ENCODE measurements around the gene ATP1A1.

The ATP1A1 gene

DNA sequence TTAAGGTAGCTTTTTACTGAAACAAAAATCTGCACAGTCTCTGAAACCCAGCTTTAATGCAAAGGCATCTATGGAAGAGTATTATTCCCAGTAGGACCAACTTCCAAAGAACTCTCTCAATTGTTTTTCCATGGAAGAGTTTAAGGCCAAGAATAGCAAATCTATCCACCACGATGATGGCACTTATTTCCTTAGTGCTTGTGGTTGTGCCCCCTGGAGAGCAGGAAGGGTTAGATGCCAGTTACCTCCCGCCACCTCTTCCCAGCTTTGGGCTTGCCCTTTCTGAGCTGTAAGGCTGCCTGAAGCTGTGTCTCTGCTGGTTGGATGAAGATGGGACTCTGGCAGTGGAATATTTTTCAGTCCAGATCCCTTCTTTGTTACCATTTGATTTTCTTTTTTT is 4.8 kb upstream of the ATP1A1 start:
- Histone ChIP-seq H4K8ac (ENCODE audit: low read length) (no peak overlapping the region), H2BK15ac (ENCODE audit: low read depth, poor library complexity, severe bottlenecking) (no peak overlapping the region), H3K14ac (ENCODE audit: low read length in 2 of 2) (no peak overlapping the region), H4K91ac (ENCODE audit: low read length) (no peak overlapping the region), H3K23ac (ENCODE audit: low read length in 2 of 2) (no peak overlapping the region), H3K18ac (ENCODE audit: low read depth in 1 of 2, low read length in 2 of 2) (no peak overlapping the region), H2BK12ac (ENCODE audit: low read length in 2 of 2) (no peak overlapping the region), H3K9me3 (ENCODE audit: control insufficient read depth, low read length) (no peaks in the 10 kb centered on the region), H2AFZ (ENCODE audit: low read depth, low read length) (no peak overlapping the region), H3K27ac (ENCODE audit: low read length, poor library complexity, severe bottlenecking) (no peak overlapping the region), H3K9ac (ENCODE audit: low read length) (no peak overlapping the region), H3K79me1 (replicated peaks; ENCODE audit: low read length, poor library complexity, severe bottlenecking) (no peaks in the 10 kb centered on the region), H2BK120ac (ENCODE audit: low read depth, low read length) (no peak overlapping the region), H3K36me3 (ENCODE audit: control insufficient read depth in 1 of 2, insufficient read depth in 2 of 2, low read depth in 1 of 2, low read length in 2 of 2) (no peaks in the 10 kb centered on the region), H2AK5ac (ENCODE audit: low read length, severe bottlenecking) (no peak overlapping the region), H3K4me2 (ENCODE audit: low read length, poor library complexity, severe bottlenecking) (no peak overlapping the region), H2BK5ac (ENCODE audit: low read depth, low read length, poor library complexity, severe bottlenecking) (no peak overlapping the region), H3K4me3 (ENCODE audit: insufficient read depth in 1 of 2, low read depth in 1 of 2, low read length in 2 of 2) (no peak overlapping the region), H3K4ac (ENCODE audit: low read depth in 1 of 2, low read length in 2 of 2) (no peak overlapping the region), H3K27me3 (ENCODE audit: control insufficient read depth in 1 of 2, insufficient read depth in 1 of 2, low read length in 2 of 2) (peaks cover 10 to 12% of the 10 kb centered on the region in 2 experiments), H3K4me1 (ENCODE audit: control insufficient read depth, insufficient read depth, low read depth, low read length) (peaks cover 6% of the 10 kb centered on the region)
- DNase-seq, result no peak
- 81% methylated on average over 2 of the region's 2 CpGs for WGBS

DNA sequence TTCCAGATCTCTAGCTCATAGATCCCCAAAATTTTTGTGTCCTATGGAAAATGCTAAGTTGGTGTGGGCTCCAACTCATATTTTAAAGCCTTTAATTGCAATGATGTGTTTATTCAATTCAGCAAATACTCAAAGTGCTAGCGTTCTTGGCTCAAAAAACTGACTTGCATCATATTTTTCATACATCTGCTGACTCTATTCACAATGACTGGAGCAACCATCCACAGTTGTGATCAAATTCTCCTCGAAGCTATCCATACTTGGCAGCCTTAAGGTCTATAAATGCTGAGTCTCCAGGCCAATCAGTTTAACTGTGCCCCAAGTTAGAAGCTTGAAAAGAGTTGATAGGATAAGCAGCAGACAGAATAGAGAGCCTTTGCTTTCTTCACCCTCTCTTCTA is 2.9 kb upstream of the ATP1A1 start:
- no peak overlapping the region for H3K4ac ChIP-seq (ENCODE audit: low read depth in 1 of 2, low read length in 2 of 2)
- H4K8ac ChIP-seq (ENCODE audit: low read length), result no peak overlapping the region
- no peak overlapping the region for H3K27ac ChIP-seq (ENCODE audit: low read length, poor library complexity, severe bottlenecking)
- H2AFZ ChIP-seq (ENCODE audit: low read depth, low read length), result no peak overlapping the region
- 91% methylated on average over 1 of the region's 2 CpGs for WGBS
- H2BK12ac ChIP-seq (ENCODE audit: low read length in 2 of 2), result no peak overlapping the region
- no peaks in the 10 kb centered on the region for H3K79me1 ChIP-seq (replicated peaks; ENCODE audit: low read length, poor library complexity, severe bottlenecking)
- H3K4me1 ChIP-seq (ENCODE audit: control insufficient read depth, insufficient read depth, low read depth, low read length), result peaks cover 9% of the 10 kb centered on the region
- H3K9me3 ChIP-seq (ENCODE audit: control insufficient read depth, low read length), result no peaks in the 10 kb centered on the region
- no peak overlapping the region for H3K4me3 ChIP-seq (ENCODE audit: insufficient read depth in 1 of 2, low read depth in 1 of 2, low read length in 2 of 2)
- no peak overlapping the region for H2BK15ac ChIP-seq (ENCODE audit: low read depth, poor library complexity, severe bottlenecking)
- no peak overlapping the region for H4K91ac ChIP-seq (ENCODE audit: low read length)
- no peak overlapping the region for H3K14ac ChIP-seq (ENCODE audit: low read length in 2 of 2)
- H3K27me3 ChIP-seq (ENCODE audit: control insufficient read depth in 1 of 2, insufficient read depth in 1 of 2, low read length in 2 of 2), result peaks cover 3 to 8% of the 10 kb centered on the region in 2 experiments
- no peak overlapping the region for H3K23ac ChIP-seq (ENCODE audit: low read length in 2 of 2)
- DNase-seq, result no peak
- H3K4me2 ChIP-seq (ENCODE audit: low read length, poor library complexity, severe bottlenecking), result no peak overlapping the region
- H3K9ac ChIP-seq (ENCODE audit: low read length), result no peak overlapping the region
- no peaks in the 10 kb centered on the region for H3K36me3 ChIP-seq (ENCODE audit: control insufficient read depth in 1 of 2, insufficient read depth in 2 of 2, low read depth in 1 of 2, low read length in 2 of 2)
- no peak overlapping the region for H2BK120ac ChIP-seq (ENCODE audit: low read depth, low read length)
- no peak overlapping the region for H2BK5ac ChIP-seq (ENCODE audit: low read depth, low read length, poor library complexity, severe bottlenecking)
- H2AK5ac ChIP-seq (ENCODE audit: low read length, severe bottlenecking), result no peak overlapping the region
- H3K18ac ChIP-seq (ENCODE audit: low read depth in 1 of 2, low read length in 2 of 2), result no peak overlapping the region

DNA sequence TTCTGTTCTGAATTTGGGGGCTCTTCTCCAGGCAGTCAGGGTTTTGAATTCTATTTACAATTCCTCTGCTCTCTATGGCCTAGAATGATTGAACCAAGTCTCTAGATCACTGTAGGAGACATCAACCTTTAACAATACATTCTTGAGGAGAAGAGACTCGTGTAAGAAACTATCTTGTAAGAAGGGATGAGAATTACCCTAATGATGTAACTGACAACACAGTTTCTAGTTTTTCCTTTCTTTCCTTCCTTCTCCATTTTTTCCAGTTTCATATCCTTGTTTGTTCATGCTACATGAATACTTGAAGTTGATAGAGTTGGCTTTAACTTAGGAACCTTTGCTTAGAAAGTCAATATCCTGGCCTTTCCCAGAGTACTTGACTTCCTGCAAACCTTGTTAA is 1.3 kb upstream of the ATP1A1 start:
- no peaks in the 10 kb centered on the region for H3K36me3 ChIP-seq (ENCODE audit: control insufficient read depth in 1 of 2, insufficient read depth in 2 of 2, low read depth in 1 of 2, low read length in 2 of 2)
- H2AK5ac ChIP-seq (ENCODE audit: low read length, severe bottlenecking), result no peak overlapping the region
- peaks cover 3 to 4% of the 10 kb centered on the region in 2 experiments for H3K27me3 ChIP-seq (ENCODE audit: control insufficient read depth in 1 of 2, insufficient read depth in 1 of 2, low read length in 2 of 2)
- no peaks in the 10 kb centered on the region for H3K79me1 ChIP-seq (replicated peaks; ENCODE audit: low read length, poor library complexity, severe bottlenecking)
- no peak for DNase-seq
- no peak overlapping the region for H2BK12ac ChIP-seq (ENCODE audit: low read length in 2 of 2)
- H4K91ac ChIP-seq (ENCODE audit: low read length), result no peak overlapping the region
- no peak overlapping the region for H2BK120ac ChIP-seq (ENCODE audit: low read depth, low read length)
- peaks cover 10% of the 10 kb centered on the region for H3K4me1 ChIP-seq (ENCODE audit: control insufficient read depth, insufficient read depth, low read depth, low read length)
- no peak overlapping the region for H3K4ac ChIP-seq (ENCODE audit: low read depth in 1 of 2, low read length in 2 of 2)
- H3K18ac ChIP-seq (ENCODE audit: low read depth in 1 of 2, low read length in 2 of 2), result no peak overlapping the region
- H3K27ac ChIP-seq (ENCODE audit: low read length, poor library complexity, severe bottlenecking), result no peak overlapping the region
- no peak overlapping the region for H2BK5ac ChIP-seq (ENCODE audit: low read depth, low read length, poor library complexity, severe bottlenecking)
- H4K8ac ChIP-seq (ENCODE audit: low read length), result no peak overlapping the region
- no CpG with 5 or more reads among the region's 1 CpG for WGBS
- H3K14ac ChIP-seq (ENCODE audit: low read length in 2 of 2), result no peak overlapping the region
- H2AFZ ChIP-seq (ENCODE audit: low read depth, low read length), result no peak overlapping the region
- no peak overlapping the region for H3K4me2 ChIP-seq (ENCODE audit: low read length, poor library complexity, severe bottlenecking)
- H2BK15ac ChIP-seq (ENCODE audit: low read depth, poor library complexity, severe bottlenecking), result no peak overlapping the region
- H3K9ac ChIP-seq (ENCODE audit: low read length), result no peak overlapping the region
- H3K9me3 ChIP-seq (ENCODE audit: control insufficient read depth, low read length), result no peaks in the 10 kb centered on the region
- H3K4me3 ChIP-seq (ENCODE audit: insufficient read depth in 1 of 2, low read depth in 1 of 2, low read length in 2 of 2), result no peak overlapping the region
- no peak overlapping the region for H3K23ac ChIP-seq (ENCODE audit: low read length in 2 of 2)

DNA sequence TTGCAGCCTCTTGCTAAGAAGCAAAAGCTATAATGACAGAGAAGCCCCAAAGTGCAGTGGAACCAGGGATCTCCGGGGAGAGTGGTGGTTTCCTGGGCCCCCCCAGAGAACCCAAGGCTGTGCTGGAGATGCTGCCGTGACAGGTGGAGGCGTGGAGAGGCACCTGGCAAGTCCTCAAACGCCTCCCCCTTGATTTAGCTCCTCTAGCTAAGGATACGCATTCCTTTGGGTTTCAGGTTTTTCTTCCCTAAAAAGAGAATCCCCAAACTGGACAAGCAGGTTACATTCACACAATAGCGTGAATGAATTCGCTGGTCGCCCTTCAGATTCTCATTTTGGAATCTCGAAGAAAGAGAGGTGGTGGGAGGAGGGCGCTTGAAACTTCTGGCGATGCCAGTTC is 853 bp upstream of the ATP1A1 start:
- Histone ChIP-seq H2BK120ac (ENCODE audit: low read depth, low read length) (no peak overlapping the region), H3K36me3 (ENCODE audit: control insufficient read depth in 1 of 2, insufficient read depth in 2 of 2, low read depth in 1 of 2, low read length in 2 of 2) (no peaks in the 10 kb centered on the region), H4K91ac (ENCODE audit: low read length) (no peak overlapping the region), H3K9ac (ENCODE audit: low read length) (peak overlapping the region; percentile 94), H3K79me1 (replicated peaks; ENCODE audit: low read length, poor library complexity, severe bottlenecking) (no peaks in the 10 kb centered on the region), H3K9me3 (ENCODE audit: control insufficient read depth, low read length) (no peaks in the 10 kb centered on the region), H2BK15ac (ENCODE audit: low read depth, poor library complexity, severe bottlenecking) (no peak overlapping the region), H2AK5ac (ENCODE audit: low read length, severe bottlenecking) (no peak overlapping the region), H4K8ac (ENCODE audit: low read length) (peak overlapping the region; percentile 93), H3K14ac (ENCODE audit: low read length in 2 of 2) (no peak overlapping the region), H3K18ac (ENCODE audit: low read depth in 1 of 2, low read length in 2 of 2) (peak overlapping the region in 1 of 2 experiments; percentile 26), H3K4me2 (ENCODE audit: low read length, poor library complexity, severe bottlenecking) (peak overlapping the region; percentile 76), H3K27me3 (ENCODE audit: control insufficient read depth in 1 of 2, insufficient read depth in 1 of 2, low read length in 2 of 2) (peaks cover 3 to 4% of the 10 kb centered on the region in 2 experiments), H3K4ac (ENCODE audit: low read depth in 1 of 2, low read length in 2 of 2) (no peak overlapping the region), H2AFZ (ENCODE audit: low read depth, low read length) (peak overlapping the region; percentile 94), H3K27ac (ENCODE audit: low read length, poor library complexity, severe bottlenecking) (no peak overlapping the region), H3K23ac (ENCODE audit: low read length in 2 of 2) (no peak overlapping the region), H2BK12ac (ENCODE audit: low read length in 2 of 2) (no peak overlapping the region), H3K4me1 (ENCODE audit: control insufficient read depth, insufficient read depth, low read depth, low read length) (peaks cover 10% of the 10 kb centered on the region), H2BK5ac (ENCODE audit: low read depth, low read length, poor library complexity, severe bottlenecking) (no peak overlapping the region), H3K4me3 (ENCODE audit: insufficient read depth in 1 of 2, low read depth in 1 of 2, low read length in 2 of 2) (peak overlapping the region; percentile 94 to 95)
- 23% methylated on average over 11 of the region's 11 CpGs for WGBS
- DNase-seq, result no peak

All from mesenchymal stem cell (in vitro differentiated cells and primary cell).